HCT116 (cell line): ENCODE results near the gene CLIC4. TPM values are rescaled to one million over a fixed set of nuclear protein-coding genes. Genes with fewer than 3 reads are reported as not detected.

Experiments used
- ATAC-seq: fragments of 200-7000 bp; cut with Tn5 transposase; 2 replicates; pipeline ENCODE4 v1.9.1; 2020; ENCODE audit warnings: mild to moderate bottlenecking, moderate library complexity
- BruUV-seq: library from RNA; stranded (reverse); fragments of 400-500 nt; replicated peaks from 2 replicates; lab custom pipeline; 2021; lab: Mats Ljungman, UMichigan
- CTCF ChIA-PET: fragments of 300-600 bp; sonication (Branson Sonifier 250); formaldehyde crosslinking; loops from one replicate; lab custom pipeline; 2021; ENCODE audit warnings: antibody characterized with exemption; lab: Charles Lee
- POLR2A ChIA-PET: fragments of 300-600, 350-600 bp; sonication (Branson Sonifier 250); formaldehyde crosslinking; loops from one replicate; lab custom pipeline; 2021; ENCODE audit warnings: antibody characterized with exemption; lab: Charles Lee
- RAD21 ChIA-PET, 2 experiments: fragments of 300-600 bp; sonication (Branson Sonifier 250); formaldehyde crosslinking; loops; one replicate each; lab custom pipeline; 2023; ENCODE audit warnings: low total read pairs in 2 of 2; ENCODE audit not compliant: uncharacterized antibody in 2 of 2, unreplicated experiment in 2 of 2, low non-redundant PET in 1 of 2; lab: Charles Lee
- DNase-seq: peaks from one replicate; pipeline ENCODE4 v3.0.0-alpha.2; 2010; ENCODE audit warnings: low read depth, low spot score
- H2AFZ ChIP-seq: fragments of 200-600 bp; shearing (Covaris generic), sonication (generic); 2 replicates; pipeline ENCODE4 v1.6.1; 2017; ENCODE audit warnings: low read depth, mixed run types, mixed read lengths, antibody characterized with exemption, low read length; ENCODE audit not compliant: poor library complexity, severe bottlenecking
- H3K27ac ChIP-seq: 2 replicates; pipeline ENCODE4 v1.5.1; 2012; ENCODE audit warnings: low read depth, low read length
- H3K27me3 ChIP-seq: fragments of 200-600 bp; sonication (generic); 2 replicates; pipeline ENCODE4 v1.6.1; 2016; ENCODE audit warnings: mixed run types, low read length, mixed read lengths; ENCODE audit not compliant: insufficient read depth
- H3K36me3 ChIP-seq, 2 experiments: fragments of 200-500 bp in 1 of 2; fragments of 200-600 bp in 1 of 2; sonication (Bioruptor generic) in 1 of 2; sonication (generic) in 1 of 2; 2 replicates each; pipeline versions ENCODE4 v1.5.1 to v1.6.1; 2014 to 2016; ENCODE audit warnings: low read length in 2 of 2, inconsistent platforms in 1 of 2, mixed read lengths in 1 of 2, mixed run types in 1 of 2; ENCODE audit not compliant: insufficient read depth in 2 of 2, control insufficient read depth in 1 of 2
- H3K4me1 ChIP-seq, 2 experiments: fragments of 200-600 bp in 1 of 2; sonication (generic) in 1 of 2; 2 replicates each; pipeline versions ENCODE4 v1.5.1 to v1.6.1; 2012 to 2017; ENCODE audit warnings: low read length in 2 of 2, inconsistent platforms in 1 of 2, mild to moderate bottlenecking in 1 of 2, mixed read lengths in 1 of 2, mixed run types in 1 of 2, moderate library complexity in 1 of 2; ENCODE audit not compliant: insufficient read depth in 2 of 2, control insufficient read depth in 1 of 2
- H3K4me2 ChIP-seq: fragments of 200-600 bp; sonication (generic); 2 replicates; pipeline ENCODE4 v1.6.1; 2017; ENCODE audit warnings: mixed run types, low read length, mixed read lengths
- H3K4me3 ChIP-seq, 2 experiments: fragments of 200-600 bp in 1 of 2; sonication (generic) in 1 of 2; replicated peaks in 1 of 2; 2 replicates each; pipeline ENCODE4 v1.5.1; 2011 to 2016; ENCODE audit warnings: low read length in 2 of 2, control low read depth in 1 of 2, low read depth in 1 of 2, mild to moderate bottlenecking in 1 of 2, mixed read lengths in 1 of 2, mixed run types in 1 of 2
- H3K79me2 ChIP-seq: fragments of 200-600 bp; sonication (generic); 2 replicates; pipeline ENCODE4 v1.6.1; 2017; ENCODE audit warnings: mild to moderate bottlenecking, mixed run types, low read length, moderate library complexity, mixed read lengths; ENCODE audit not compliant: insufficient read depth
- H3K9ac ChIP-seq: fragments of 200-600 bp; sonication (generic); 2 replicates; pipeline ENCODE4 v1.6.1; 2016; ENCODE audit warnings: low read length, mixed read lengths
- H3K9me2 ChIP-seq: fragments of 200-600 bp; sonication (generic), shearing (Covaris generic); 2 replicates; pipeline ENCODE4 v1.6.1; 2017; ENCODE audit warnings: mixed run types, mild to moderate bottlenecking, moderate library complexity; ENCODE audit not compliant: insufficient read depth
- H3K9me3 ChIP-seq, 2 experiments: fragments of 200-500 bp in 1 of 2; fragments of 200-600 bp in 1 of 2; sonication (Bioruptor generic) in 1 of 2; sonication (generic) in 1 of 2; 2 replicates each; pipeline ENCODE4 v1.6.1; 2014 to 2017; ENCODE audit warnings: low read length in 2 of 2, mixed read lengths in 2 of 2, inconsistent platforms in 1 of 2, low read depth in 1 of 2, mild to moderate bottlenecking in 1 of 2, mixed run types in 1 of 2, moderate library complexity in 1 of 2; ENCODE audit not compliant: control insufficient read depth in 1 of 2, insufficient read depth in 1 of 2
- H4K20me1 ChIP-seq: fragments of 200-600 bp; sonication (generic), shearing (Covaris generic); 2 replicates; pipeline ENCODE4 v1.6.1; 2017; ENCODE audit warnings: mixed run types, mild to moderate bottlenecking, moderate library complexity; ENCODE audit not compliant: insufficient read depth
- CBX3 ChIP-seq: IDR thresholded peaks from 2 replicates; pipeline ENCODE4 v1.6.1; 2012; ENCODE audit warnings: low read depth
- CEBPB ChIP-seq: IDR thresholded peaks from 2 replicates; pipeline ENCODE4 v1.6.1; 2012; ENCODE audit warnings: low read depth
- CTCF ChIP-seq, 3 experiments: fragments of 200-600 bp in 1 of 3; sonication (generic) in 1 of 3; IDR thresholded peaks in 2 of 3; conservative IDR thresholded peaks in 1 of 3; 2 replicates each; pipeline ENCODE4 v1.5.1; 2012 to 2017; ENCODE audit warnings: low read depth in 2 of 3, low read length in 2 of 3, antibody characterized with exemption in 1 of 3, borderline replicate concordance in 1 of 3, control low read depth in 1 of 3, mild to moderate bottlenecking in 1 of 3, mixed read lengths in 1 of 3, mixed run types in 1 of 3, moderate library complexity in 1 of 3; ENCODE audit not compliant: insufficient read depth in 1 of 3
- EGR1 ChIP-seq: IDR thresholded peaks from 2 replicates; pipeline ENCODE4 v1.6.1; 2012; ENCODE audit warnings: low read depth
- JUND ChIP-seq: IDR thresholded peaks from 2 replicates; pipeline ENCODE4 v1.6.1; 2012
- RAD21 ChIP-seq: IDR thresholded peaks from 2 replicates; pipeline ENCODE4 v1.6.1; 2012; ENCODE audit warnings: low read depth, mild to moderate bottlenecking
- REST ChIP-seq: IDR thresholded peaks from 2 replicates; pipeline ENCODE4 v1.6.1; 2012; ENCODE audit warnings: low read depth
- SIN3A ChIP-seq: IDR thresholded peaks from 2 replicates; pipeline ENCODE4 v1.6.1; 2012; ENCODE audit warnings: low read depth
- ZNF274 ChIP-seq: fragments of 200-500 bp; sonication (Bioruptor generic); IDR thresholded peaks from 2 replicates; pipeline ENCODE4 v1.6.1; 2014; ENCODE audit warnings: mild to moderate bottlenecking, low read depth, low read length, inconsistent platforms
- intact Hi-C: fragments of 100-400 bp; cut with micrococcal nuclease; formaldehyde crosslinking; loops from 2 replicates; pipeline ENCODE4 v1.10.0; 2022
- total RNA-seq: library from RNA; stranded (reverse); gene quantifications from one replicate; pipeline ENCODE4 v1.2.1, GENCODE V29; 2021; ENCODE audit not compliant: unreplicated experiment

Gene CLIC4
- total RNA-seq, 1 experiment from 2014 or later = 77.2 TPM

DNA sequence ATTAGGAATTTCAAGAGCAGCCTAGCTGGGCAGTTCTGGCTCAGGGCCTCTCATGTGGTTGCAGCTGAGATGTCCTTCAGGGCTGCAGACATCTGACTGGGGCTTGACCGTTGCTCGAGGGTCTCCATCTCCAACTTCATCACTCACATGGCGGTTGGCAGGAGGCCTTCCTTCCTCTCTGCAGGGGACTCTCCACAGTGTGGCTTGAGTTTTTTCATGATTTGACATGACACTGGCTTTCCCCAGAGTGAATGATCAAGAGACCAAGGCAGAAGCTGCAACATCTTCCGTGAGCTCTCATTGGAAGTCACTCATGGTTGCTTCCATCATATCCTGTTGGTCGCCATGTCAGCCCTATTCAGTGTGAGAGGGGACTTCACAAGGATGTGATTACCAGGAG, 110.2 kb downstream of the CLIC4 start:
- Histone ChIP-seq H3K27me3 (no peaks in the 10 kb centered on the region; the same call in 1 of the 2 replicates), H3K36me3 (no peaks in the 10 kb centered on the region), H3K4me2 (no peak overlapping the region), H3K79me2 (no peaks in the 10 kb centered on the region), H3K4me1 (no peaks in the 10 kb centered on the region), H4K20me1 (no peaks in the 10 kb centered on the region), H3K27ac (no peak overlapping the region), H3K9ac (no peak overlapping the region), H3K9me3 (no peaks in the 10 kb centered on the region), H2AFZ (no peak overlapping the region), H3K9me2 (no peaks in the 10 kb centered on the region), H3K4me3 (no peak overlapping the region)
- intact Hi-C loops = no loop called here
- DNase-seq (no peak), ATAC-seq (no peak)
- no TSS peak for BruUV-seq
- ChIA-PET CTCF (no interaction called here), POLR2A (no interaction called here), RAD21 (no interaction called here)
- TF ChIP-seq CBX3 = no peak
- no peak for TF ChIP-seq ZNF274
- TF ChIP-seq CEBPB = no peak
- no peak for TF ChIP-seq EGR1
- no peak for TF ChIP-seq JUND
- TF ChIP-seq REST = no peak
- TF ChIP-seq SIN3A = no peak
- no peak for TF ChIP-seq RAD21
- TF ChIP-seq CTCF (IDR thresholded peaks at IDR 0.05 in 2 of 3, conservative IDR thresholded peaks at IDR 0.05 in 1 of 3; ENCODE audit: borderline replicate concordance in 1 of 3, insufficient read depth in 1 of 3, low read depth in 2 of 3, low read length in 2 of 3) = no peak
